GM12874 (cell line): ENCODE measurements around the gene NT5C3A.

Experiments
- TF ChIP-seq, protein P1 (sequence below): IDR thresholded peaks from 2 replicates; pipeline ENCODE4 v1.5.1; 2011; ENCODE audit warnings: low read depth, mild to moderate bottlenecking, control low read depth, low read length, moderate library complexity; ENCODE audit not compliant: insufficient read depth

The NT5C3A gene

DNA sequence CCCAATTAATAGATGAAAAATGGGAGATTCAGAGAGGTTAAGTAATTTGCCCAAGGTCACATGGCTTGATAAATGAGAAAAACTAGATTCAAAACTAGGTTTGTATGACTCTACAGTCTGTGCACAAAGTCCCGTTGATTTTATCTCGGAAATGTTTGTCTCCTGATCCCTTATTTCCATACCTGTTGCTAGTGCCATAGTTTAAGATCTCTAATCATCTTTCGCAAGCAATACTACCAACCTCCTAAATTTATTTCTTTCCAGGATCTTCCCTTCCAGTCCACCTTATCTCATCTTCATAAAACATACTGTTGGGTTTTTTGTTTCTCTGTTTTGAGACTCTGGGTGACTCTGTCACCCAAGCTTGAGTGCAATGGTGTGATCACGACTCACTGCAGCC, 2.9 kb downstream of the NT5C3A start:
- TF ChIP-seq, protein P1, sequence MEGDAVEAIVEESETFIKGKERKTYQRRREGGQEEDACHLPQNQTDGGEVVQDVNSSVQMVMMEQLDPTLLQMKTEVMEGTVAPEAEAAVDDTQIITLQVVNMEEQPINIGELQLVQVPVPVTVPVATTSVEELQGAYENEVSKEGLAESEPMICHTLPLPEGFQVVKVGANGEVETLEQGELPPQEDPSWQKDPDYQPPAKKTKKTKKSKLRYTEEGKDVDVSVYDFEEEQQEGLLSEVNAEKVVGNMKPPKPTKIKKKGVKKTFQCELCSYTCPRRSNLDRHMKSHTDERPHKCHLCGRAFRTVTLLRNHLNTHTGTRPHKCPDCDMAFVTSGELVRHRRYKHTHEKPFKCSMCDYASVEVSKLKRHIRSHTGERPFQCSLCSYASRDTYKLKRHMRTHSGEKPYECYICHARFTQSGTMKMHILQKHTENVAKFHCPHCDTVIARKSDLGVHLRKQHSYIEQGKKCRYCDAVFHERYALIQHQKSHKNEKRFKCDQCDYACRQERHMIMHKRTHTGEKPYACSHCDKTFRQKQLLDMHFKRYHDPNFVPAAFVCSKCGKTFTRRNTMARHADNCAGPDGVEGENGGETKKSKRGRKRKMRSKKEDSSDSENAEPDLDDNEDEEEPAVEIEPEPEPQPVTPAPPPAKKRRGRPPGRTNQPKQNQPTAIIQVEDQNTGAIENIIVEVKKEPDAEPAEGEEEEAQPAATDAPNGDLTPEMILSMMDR, result no peak

DNA sequence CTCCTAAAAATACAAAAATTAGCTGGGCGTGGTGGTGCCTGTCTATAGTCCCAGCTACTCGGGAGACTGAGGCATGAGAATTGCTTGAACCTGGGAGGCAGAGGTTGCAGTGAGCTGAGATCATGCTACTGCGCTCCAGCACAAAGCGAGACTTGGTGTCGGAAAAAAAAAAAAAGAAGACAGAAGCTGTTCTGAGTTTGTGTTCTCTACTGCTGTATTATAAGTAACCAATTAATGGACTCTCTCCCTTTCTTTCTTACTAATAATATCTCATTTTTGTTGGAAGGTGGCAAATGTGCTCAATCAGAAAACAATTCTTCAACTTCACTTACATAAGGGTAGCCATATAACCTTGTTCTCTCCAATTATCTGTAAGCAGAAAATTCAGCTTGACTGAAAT, 7.4 kb downstream of the NT5C3A start:
- TF ChIP-seq, protein P1, result no peak

DNA sequence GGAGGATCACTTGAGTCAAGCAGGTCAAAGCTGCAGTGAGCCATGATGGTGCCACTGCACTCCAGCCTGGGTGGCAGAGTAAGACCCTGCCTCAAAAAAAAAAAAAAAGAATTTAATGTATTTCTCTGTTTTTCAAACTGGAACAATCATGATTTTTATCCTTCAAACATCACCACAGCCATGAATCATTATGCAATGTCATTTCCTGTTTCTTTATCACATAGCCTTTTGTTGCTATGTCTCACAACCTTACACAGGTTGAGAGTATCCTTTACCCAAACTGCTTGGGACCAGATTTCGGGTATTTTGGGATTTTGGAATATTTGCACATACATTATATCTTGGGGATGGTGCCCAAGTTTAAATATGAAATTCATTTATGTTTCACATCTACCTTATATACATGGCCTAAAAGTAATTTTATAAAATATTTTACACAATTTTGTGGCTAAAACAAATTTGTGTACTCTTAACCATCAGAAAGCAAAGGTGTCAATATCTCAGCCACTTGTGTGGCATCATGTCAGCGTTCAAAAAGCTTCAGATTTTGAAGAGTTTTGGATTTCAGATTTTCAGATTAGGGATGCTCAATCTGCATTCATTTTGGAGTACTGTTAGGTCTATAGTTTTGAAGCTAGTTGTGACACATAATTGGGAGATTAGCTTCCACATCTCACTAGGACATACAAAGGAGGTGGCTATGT, 8.2 kb downstream of the NT5C3A start:
- TF ChIP-seq, protein P1, result no peak

DNA sequence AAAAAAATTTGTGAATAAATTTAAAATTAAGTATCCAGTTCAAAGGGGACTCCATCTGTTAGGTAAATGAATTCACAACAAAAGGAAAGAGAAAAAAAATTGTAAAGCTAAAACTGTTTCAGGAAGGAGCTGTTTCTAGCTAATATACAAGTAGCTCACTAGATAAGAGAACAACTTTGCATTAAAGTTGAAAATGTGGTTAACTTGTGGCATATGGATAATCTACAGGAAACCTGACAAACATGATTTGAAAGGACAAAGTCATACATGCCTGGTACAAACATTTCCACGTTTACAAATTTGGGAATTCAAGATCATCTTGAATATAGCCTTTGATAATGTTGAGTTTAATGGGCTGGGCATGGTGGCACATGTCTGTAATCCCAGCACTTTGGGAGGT, 8.9 kb downstream of the NT5C3A start:
- TF ChIP-seq, protein P1, result no peak

DNA sequence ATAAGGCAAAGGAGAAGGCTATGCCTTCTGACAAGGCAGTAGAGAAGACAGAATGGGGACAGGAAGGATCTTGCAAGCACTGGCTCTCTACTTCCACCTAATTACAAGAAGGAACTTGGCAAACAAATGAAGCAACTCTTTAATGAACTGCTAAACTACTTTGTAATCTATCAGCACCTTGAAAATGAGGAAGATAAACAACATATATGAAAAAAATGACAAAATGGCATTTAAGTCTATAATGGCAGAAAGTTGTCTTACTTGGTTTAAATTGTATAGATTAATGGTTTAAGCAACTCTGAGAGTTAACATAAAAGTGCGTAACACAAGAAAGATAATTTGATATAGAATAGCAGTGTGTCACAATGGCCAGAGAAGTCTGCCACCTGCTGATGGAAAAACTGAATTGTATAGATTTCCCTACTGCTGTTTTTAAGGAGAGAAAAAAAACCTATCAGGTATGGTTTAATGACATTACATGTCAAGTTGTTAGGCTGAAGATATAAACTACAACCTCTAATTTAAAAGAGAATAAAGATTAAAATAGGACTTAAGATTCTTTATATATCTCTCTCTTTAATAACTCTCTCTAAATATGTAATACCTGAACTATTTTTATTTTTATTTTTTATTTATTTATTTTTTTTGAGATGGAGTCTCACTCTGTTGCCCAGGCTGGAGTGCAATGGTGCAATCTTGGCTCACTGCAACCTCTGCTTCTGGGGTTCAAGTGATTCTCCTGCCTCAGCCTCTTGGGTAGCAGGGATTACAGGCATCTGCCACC, 11.8 kb downstream of the NT5C3A start:
- TF ChIP-seq, protein P1, result peak; percentile 34; the same call in 1 of the 2 replicates

DNA sequence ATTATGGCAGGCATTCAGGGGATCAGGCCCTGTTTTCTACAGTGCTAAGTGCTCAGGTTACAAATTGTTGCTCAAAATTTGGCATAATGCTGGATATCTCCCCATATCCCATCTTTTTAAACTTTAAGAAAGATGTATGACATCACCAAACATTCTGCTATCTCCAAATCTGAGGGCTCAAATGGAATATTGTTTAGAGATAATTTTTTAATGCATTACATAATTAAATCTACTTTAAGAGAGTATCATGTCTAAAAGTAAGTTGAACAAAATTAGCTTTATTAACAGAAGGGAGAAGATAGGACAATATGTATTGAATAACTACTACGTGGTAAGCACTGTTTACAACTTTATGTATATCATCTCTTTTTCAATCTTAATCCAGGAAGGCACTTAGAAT, 13.9 kb downstream of the NT5C3A start:
- TF ChIP-seq, protein P1, result no peak

DNA sequence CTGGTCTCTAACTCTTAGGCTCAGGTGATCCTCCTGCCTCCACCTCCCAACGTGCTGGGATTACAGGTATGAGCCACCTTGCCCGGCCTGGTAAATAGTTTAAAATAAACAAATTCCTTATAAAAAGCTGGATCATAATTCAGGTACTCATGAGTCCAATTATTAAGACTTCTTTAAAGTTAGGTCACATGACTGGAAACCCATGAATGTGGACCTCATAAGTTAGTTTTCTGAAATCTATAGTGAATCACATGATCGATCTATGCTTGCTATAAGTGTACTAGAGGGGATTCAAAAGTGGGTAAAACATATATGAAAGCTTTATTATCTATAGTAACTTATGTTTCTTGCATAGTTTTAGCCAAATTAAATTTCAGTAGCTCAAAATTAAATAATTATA, 14.3 kb downstream of the NT5C3A start:
- TF ChIP-seq, protein P1, result no peak
